ENCODE results near the gene PDK2. TPM values are rescaled to one million over a fixed set of nuclear protein-coding genes. Genes with fewer than 3 reads are reported as not detected.
A peak's percentile ranks its signal among the peaks of the same experiment; 100 is the strongest.
"Not testable (repeated sequence)": the region's sequence is repeated elsewhere in the genome, so short reads cannot be mapped to it uniquely, and the experiment has no call there.

Gene PDK2
- total RNA-seq, 2 donors from 2014 or later: 19.9 to 20.9 TPM

- no peaks in the 10 kb centered on the region for H3K9me3 ChIP-seq (ENCODE audit: control insufficient read depth, low read length, poor library complexity, severe bottlenecking)
- ATAC-seq (no peak), DNase-seq (no peak)
- Mint-ChIP-seq H3K4me3 (no peak overlapping the region), H3K27ac (no peak overlapping the region), H3K4me1 (peaks cover 33% of the 10 kb centered on the region), H3K36me3 (ENCODE audit: low read depth) (no peaks in the 10 kb centered on the region), H3K27me3 (peaks cover 10% of the 10 kb centered on the region)
These were observed 42.1 kb upstream of the PDK2 start for GRCh38 chr17:50052822-50053653.

- no peak for DNase-seq
- no peak overlapping the region for H3K27ac Mint-ChIP-seq
- no peaks in the 10 kb centered on the region for H3K9me3 ChIP-seq (ENCODE audit: control insufficient read depth, low read length, poor library complexity, severe bottlenecking)
- no peaks in the 10 kb centered on the region for H3K36me3 Mint-ChIP-seq (ENCODE audit: low read depth)
- no peak overlapping the region for H3K4me3 Mint-ChIP-seq
- H3K27me3 Mint-ChIP-seq: peaks cover 7% of the 10 kb centered on the region
- no peak for ATAC-seq
- peaks cover 34% of the 10 kb centered on the region for H3K4me1 Mint-ChIP-seq
These were observed 41.5 kb upstream of the PDK2 start for GRCh38 chr17:50053654-50053960.

- ATAC-seq: peak; percentile 27
- Mint-ChIP-seq H3K4me3 (peak overlapping the region; percentile 96), H3K27ac (peak overlapping the region; percentile 60), H3K27me3 (no peaks in the 10 kb centered on the region), H3K36me3 (ENCODE audit: low read depth) (no peaks in the 10 kb centered on the region), H3K4me1 (peaks cover 31% of the 10 kb centered on the region)
- H3K9me3 ChIP-seq (ENCODE audit: control insufficient read depth, low read length, poor library complexity, severe bottlenecking): no peaks in the 10 kb centered on the region
- DNase-seq: no peak
These were observed 40.1 kb upstream of the PDK2 start for GRCh38 chr17:50055055-50055425.

GRCh38 chr17:50055426-50056216 is 39.5 kb upstream of the PDK2 start, which contains the start of gene ITGA3:
TSS of gene ITGA3 (plus strand) at chr17:50056110. CDS start at chr17:50056440, 330 bp downstream.
- Mint-ChIP-seq H3K27ac (peak within 1 kb of the TSS; percentile 60), H3K4me3 (peak within 1 kb of the TSS; percentile 96), H3K27me3 (no peaks in the 10 kb centered on the region), H3K36me3 (ENCODE audit: low read depth) (no peaks in the 10 kb centered on the region), H3K4me1 (peaks cover 31% of the 10 kb centered on the region)
- peak; percentile 74 for ATAC-seq
- H3K9me3 ChIP-seq (ENCODE audit: control insufficient read depth, low read length, poor library complexity, severe bottlenecking): no peaks in the 10 kb centered on the region
- peak; percentile 34 to 64 (median 61) for DNase-seq

DNA sequence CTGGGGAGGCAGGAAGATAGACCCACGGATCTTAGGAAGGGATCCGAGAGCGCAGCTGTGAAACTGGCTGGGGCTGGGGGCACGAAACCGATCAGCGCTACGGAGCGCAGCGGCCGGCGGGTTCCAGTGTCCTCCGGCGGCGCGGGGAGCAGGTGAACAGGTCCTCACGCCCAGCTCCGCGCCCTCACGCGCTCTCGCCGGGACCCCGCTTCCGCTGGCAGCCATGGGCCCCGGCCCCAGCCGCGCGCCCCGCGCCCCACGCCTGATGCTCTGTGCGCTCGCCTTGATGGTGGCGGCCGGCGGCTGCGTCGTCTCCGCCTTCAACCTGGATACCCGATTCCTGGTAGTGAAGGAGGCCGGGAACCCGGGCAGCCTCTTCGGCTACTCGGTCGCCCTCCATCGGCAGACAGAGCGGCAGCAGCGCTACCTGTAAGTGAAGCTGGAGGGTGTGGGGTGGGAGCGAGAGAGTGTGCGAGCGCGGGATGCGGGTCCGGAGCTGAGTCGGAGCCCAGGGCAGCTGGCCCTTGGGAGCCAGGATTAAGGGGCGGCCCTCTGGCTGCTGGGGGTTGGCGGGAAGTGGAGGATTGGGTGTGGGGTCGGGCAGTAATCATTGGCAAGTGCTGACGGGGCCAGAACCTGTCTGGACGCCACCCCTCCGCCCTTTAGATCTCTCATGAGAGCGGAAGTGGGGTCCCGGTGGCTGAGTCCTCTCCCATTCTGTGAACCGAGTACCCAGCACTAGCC is 38.8 kb upstream of the PDK2 start:
- Mint-ChIP-seq H3K27ac (peak overlapping the region; percentile 24), H3K4me3 (peak overlapping the region; percentile 96), H3K4me1 (peaks cover 26% of the 10 kb centered on the region), H3K27me3 (no peaks in the 10 kb centered on the region), H3K36me3 (ENCODE audit: low read depth) (no peaks in the 10 kb centered on the region)
- ATAC-seq (peak; percentile 80), DNase-seq (peak; percentile 37 to 57 (median 40))
- H3K9me3 ChIP-seq (ENCODE audit: control insufficient read depth, low read length, poor library complexity, severe bottlenecking): no peaks in the 10 kb centered on the region

- Mint-ChIP-seq H3K27ac (peak overlapping the region; percentile 24), H3K36me3 (ENCODE audit: low read depth) (no peaks in the 10 kb centered on the region), H3K27me3 (no peaks in the 10 kb centered on the region), H3K4me3 (peak overlapping the region; percentile 96), H3K4me1 (peaks cover 24% of the 10 kb centered on the region)
- DNase-seq (no peak), ATAC-seq (no peak)
- no peaks in the 10 kb centered on the region for H3K9me3 ChIP-seq (ENCODE audit: control insufficient read depth, low read length, poor library complexity, severe bottlenecking)
These were observed 38.2 kb upstream of the PDK2 start for GRCh38 chr17:50056961-50057330.

DNA sequence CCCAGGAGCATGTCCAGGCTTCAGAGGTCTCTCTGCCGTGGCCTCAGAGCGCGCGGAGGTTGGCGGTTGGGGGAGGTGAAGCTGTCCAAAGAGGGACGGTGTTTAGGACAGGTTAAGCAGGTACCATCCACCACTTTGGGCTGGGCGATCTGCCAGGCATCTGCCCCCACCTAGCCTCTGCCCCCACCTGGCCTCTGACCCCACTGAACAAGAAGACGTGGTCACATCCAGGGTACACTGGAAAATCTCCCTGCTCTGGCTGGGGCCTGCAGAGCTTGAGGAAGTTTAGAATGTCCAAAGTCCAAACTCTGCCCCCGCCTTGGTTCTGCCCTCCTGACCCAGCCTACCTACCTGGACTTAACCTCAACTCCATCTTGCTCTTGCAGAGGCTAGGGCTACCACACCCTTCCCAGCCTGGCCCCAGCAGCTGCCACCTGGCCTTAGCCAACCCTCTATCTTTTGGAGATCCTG is 37.6 kb upstream of the PDK2 start:
- peaks cover 24% of the 10 kb centered on the region for H3K4me1 Mint-ChIP-seq
- no peaks in the 10 kb centered on the region for H3K36me3 Mint-ChIP-seq (ENCODE audit: low read depth)
- H3K27ac Mint-ChIP-seq: no peak overlapping the region
- H3K4me3 Mint-ChIP-seq: peak overlapping the region; percentile 96
- no peak for DNase-seq
- ATAC-seq: no peak
- no peaks in the 10 kb centered on the region for H3K9me3 ChIP-seq (ENCODE audit: control insufficient read depth, low read length, poor library complexity, severe bottlenecking)
- no peaks in the 10 kb centered on the region for H3K27me3 Mint-ChIP-seq

- Mint-ChIP-seq H3K27me3 (no peaks in the 10 kb centered on the region), H3K36me3 (ENCODE audit: low read depth) (no peaks in the 10 kb centered on the region), H3K4me3 (no peak overlapping the region), H3K4me1 (peaks cover 25% of the 10 kb centered on the region), H3K27ac (no peak overlapping the region)
- H3K9me3 ChIP-seq (ENCODE audit: control insufficient read depth, low read length, poor library complexity, severe bottlenecking): no peaks in the 10 kb centered on the region
- DNase-seq: no peak
- ATAC-seq: no peak
These were observed 36.7 kb upstream of the PDK2 start for GRCh38 chr17:50058296-50058953.

DNA sequence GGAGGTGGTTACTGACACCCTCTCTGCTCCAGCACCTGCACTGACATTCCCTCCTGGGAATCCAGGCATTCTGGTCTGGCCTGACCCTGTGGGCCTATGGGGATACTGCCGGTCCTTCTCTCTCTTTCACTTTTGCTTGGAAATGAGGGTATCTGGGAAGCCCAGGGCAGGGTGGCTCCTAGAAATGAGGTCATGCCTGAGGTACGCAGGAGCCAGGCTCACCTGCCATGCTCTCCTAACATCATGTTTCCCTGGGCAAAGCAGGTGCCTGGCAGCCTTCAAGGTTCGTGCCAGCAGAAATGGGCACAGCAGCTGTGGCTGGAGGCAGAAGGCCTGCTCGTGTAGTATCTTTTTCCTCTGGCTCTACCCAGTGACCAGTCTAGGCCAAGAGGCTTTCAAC is 35.9 kb upstream of the PDK2 start:
- Mint-ChIP-seq H3K4me3 (no peak overlapping the region), H3K36me3 (ENCODE audit: low read depth) (no peaks in the 10 kb centered on the region), H3K4me1 (peaks cover 30% of the 10 kb centered on the region), H3K27me3 (no peaks in the 10 kb centered on the region), H3K27ac (peak overlapping the region; percentile 68)
- DNase-seq: no peak
- no peak for ATAC-seq
- no peaks in the 10 kb centered on the region for H3K9me3 ChIP-seq (ENCODE audit: control insufficient read depth, low read length, poor library complexity, severe bottlenecking)

GRCh38 chr17:50059759-50060273 is 35.3 kb upstream of the PDK2 start:
- Mint-ChIP-seq H3K36me3 (ENCODE audit: low read depth) (no peaks in the 10 kb centered on the region), H3K4me1 (peaks cover 29% of the 10 kb centered on the region), H3K4me3 (no peak overlapping the region), H3K27me3 (no peaks in the 10 kb centered on the region), H3K27ac (peak overlapping the region; percentile 68)
- ATAC-seq: no peak
- H3K9me3 ChIP-seq (ENCODE audit: control insufficient read depth, low read length, poor library complexity, severe bottlenecking): no peaks in the 10 kb centered on the region
- no peak for DNase-seq

DNA sequence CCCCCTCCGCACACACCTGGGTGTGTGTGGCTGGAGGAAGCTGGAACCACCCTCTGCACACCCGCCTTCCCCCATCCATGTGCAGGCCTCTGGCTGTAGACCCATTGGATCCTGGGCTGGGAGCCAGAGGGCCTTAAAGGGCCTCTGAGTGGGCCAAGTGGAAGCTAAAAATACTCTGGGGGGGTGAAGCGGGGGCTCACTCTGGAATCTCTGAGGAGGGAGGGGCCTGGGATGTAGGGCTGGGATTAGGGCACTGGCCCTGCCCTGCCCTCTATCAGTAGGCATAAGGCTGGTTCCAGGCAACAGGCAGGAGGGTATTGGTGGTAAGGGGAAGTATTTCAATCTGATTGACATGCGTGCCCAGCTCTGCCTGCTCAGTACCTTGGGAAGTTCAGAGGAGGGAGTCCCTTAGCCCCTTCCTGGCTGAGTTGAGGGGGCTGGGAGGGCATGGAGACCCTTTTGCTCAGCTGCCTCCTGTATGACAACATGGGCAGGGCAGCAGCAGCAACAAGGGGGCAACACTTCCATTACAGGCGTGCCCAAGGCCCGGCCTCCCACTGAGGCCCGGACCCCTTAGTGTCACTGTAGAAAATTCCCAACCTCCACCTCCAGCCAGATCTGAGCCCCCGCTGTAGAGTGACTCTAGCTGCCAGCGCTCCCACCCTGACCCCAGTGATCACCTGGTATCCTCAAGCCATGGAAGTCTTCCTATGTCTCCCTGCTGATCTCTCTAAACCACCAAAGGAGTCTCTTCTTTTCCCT is 34.0 kb upstream of the PDK2 start:
- no peaks in the 10 kb centered on the region for H3K9me3 ChIP-seq (ENCODE audit: control insufficient read depth, low read length, poor library complexity, severe bottlenecking)
- DNase-seq (no peak), ATAC-seq (no peak)
- H3K27ac Mint-ChIP-seq: no peak overlapping the region
- no peaks in the 10 kb centered on the region for H3K36me3 Mint-ChIP-seq (ENCODE audit: low read depth)
- peaks cover 30% of the 10 kb centered on the region for H3K4me1 Mint-ChIP-seq
- H3K4me3 Mint-ChIP-seq: no peak overlapping the region
- no peaks in the 10 kb centered on the region for H3K27me3 Mint-ChIP-seq

DNA sequence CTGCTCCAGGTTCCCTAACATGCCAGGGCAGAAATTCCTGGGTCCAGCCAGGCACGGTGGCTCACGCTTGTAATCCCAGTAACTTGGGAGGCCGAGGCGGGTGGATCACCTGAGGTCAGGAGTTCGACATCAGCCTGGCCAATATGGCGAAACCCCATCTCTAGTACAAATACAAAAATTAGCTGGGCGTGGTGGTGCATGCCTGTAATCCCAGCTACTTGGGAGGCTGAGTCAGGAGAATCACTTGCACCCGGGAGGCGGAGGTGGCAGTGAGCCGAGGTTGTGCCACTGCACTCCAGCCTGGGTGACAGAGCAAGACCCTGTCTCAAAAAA is 33.5 kb upstream of the PDK2 start:
- not testable (repeated sequence) for H3K36me3 Mint-ChIP-seq (ENCODE audit: low read depth); H3K27me3 Mint-ChIP-seq
- peaks cover 27% of the 10 kb centered on the region for H3K4me1 Mint-ChIP-seq

More for the DNA sequence above, 33.5 kb upstream of the PDK2 start:
- not testable (repeated sequence) for DNase-seq; H3K27ac Mint-ChIP-seq; H3K4me3 Mint-ChIP-seq; ATAC-seq; H3K9me3 ChIP-seq (ENCODE audit: control insufficient read depth, low read length, poor library complexity, severe bottlenecking)

Measured in T-helper 17 cell (primary cell).